Skin of body (tissue), 2 donors: Measurements from ENCODE around the gene OR5K2. TPM values are rescaled to one million over a fixed set of nuclear protein-coding genes. Genes with fewer than 3 reads are reported as not detected.

Experiments
- DNase-seq: peaks from one replicate; lab custom pipeline; 2025; lab: John Stamatoyannopoulos, UW
- total RNA-seq: library from RNA; depleted of rRNA; stranded (reverse); fragments of >200 nt; gene quantifications from one replicate; pipeline ENCODE4 v1.2.3, GENCODE V29; 2014

Gene OR5K2
- total RNA-seq, result not detected

DNA sequence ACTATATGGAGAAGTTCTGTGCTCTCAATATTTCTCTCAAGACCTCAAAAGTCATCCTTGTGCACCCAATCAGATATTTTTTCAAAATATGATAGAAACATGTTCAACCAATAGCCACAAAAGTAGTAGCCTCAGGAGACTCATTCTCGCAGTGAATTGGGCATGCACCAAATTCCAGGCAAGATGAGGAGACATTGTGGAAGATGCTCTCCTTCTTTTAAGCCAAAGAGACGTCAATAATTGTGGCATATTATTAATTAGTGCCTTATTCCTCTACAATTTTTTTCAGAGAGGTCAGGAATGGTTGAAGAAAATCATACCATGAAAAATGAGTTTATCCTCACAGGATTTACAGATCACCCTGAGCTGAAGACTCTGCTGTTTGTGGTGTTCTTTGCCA lies at the start of gene OR5K2:
OR5K2 (plus strand) TSS at position 301 of the 400 bp plus-strand sequence; CDS start at position 301, 0 bp downstream.
- no peak for DNase-seq

DNA sequence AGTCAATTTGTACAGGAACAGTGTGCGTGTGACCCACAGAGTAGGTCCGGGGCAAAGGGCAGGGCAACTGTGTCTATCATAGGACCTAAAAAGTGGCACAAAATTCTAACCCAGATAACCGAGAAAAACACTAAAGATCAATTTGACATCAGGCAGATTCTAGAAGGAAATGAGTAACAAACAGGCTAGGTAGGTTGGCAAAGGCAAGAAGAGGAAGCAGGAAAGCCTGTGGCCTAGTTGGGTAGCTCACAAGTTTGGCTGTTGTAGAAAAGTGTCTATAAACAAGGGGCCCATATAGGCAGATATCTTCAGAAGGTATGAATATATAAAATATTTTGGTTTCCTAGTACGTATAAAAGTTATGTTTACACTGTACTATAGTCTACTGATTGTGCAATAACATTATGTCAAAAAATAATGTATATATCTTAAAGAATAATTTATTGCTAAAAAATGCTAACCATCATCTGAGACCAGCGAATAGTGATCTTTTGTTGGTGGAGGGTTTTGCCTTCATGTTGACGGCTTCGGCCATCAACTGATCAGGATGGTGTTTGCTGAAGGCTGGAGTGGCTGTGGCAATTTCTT lies 47.8 kb upstream of the OR5K2 start:
- DNase-seq, result no peak

DNA sequence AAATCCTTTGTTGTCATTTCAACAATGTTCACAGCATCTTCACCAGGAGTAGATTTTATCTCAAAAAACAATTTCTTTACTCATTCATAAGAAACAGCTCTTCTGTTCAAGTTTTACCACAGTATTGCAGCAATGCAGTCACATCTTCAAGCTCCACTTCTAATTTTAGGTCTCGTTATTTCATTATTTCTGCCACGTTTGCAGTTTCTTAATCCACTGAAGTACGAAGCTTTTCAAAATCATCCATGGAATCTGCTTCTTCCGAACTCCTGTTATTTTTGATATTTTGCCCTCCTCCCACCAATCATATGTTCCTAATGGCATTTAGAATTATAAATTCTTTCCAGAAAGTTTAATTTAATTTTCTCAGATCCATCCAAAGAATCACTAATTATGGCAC lies 47.1 kb upstream of the OR5K2 start:
- DNase-seq, result no peak

DNA sequence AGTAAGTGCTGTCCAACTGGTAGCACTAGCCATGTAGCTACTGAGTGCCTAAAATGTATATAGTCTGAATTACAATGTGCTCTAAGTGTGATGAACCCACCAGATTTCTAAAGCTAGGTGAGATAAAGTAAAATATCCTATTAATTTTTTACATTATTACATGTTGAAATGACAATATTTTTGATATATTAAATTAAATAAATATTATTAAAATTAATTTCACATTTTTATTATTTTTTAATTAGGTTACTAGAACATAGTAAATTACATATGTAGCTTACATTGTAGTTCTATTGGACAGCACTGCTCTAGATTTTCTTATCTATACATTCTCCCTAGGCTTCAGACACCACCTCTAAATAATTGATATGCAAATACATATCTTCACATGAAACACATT lies 43.7 kb upstream of the OR5K2 start:
- no peak for DNase-seq

DNA sequence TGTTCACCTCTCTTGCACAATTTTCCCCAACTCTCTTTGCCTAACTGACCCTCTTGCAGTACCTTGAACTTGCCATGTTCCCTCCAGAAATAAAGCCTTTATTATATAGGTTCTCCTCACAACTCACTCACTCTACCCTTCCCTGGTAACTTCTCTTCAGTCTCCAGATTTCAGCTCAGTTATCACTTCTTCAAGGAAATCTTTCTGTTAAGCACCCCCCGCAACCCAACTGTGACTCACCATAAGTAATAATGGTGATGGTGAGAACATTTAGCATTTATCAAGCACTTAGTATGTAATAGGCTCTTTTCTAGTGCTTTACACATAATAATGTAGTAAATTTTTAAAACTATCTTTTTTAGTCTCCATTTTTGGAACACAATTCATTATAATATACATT lies 42.6 kb upstream of the OR5K2 start:
- DNase-seq, result no peak

- DNase-seq, result no peak
Observed at GRCh38 chr3:98457543-98457942, 39.9 kb upstream of the OR5K2 start.

DNA sequence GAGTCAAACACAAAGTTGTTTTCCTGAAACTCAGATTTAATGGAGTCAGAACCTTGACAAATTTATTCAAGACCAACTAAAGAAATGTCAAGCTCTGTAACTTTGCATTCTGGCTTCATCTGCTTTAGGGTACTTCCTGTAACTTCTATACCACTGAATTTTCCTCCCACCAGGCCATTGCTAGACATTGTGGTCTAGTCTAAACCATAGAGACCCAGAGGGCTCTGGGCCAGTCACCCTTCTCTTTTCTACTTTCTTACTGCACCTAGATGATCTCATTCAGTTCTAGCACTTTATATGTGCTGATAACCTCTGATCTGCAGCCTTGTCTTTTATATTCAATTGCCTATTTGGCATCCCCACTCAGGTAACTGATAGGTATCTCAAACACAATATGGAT lies 37.3 kb upstream of the OR5K2 start:
- no peak for DNase-seq

DNA sequence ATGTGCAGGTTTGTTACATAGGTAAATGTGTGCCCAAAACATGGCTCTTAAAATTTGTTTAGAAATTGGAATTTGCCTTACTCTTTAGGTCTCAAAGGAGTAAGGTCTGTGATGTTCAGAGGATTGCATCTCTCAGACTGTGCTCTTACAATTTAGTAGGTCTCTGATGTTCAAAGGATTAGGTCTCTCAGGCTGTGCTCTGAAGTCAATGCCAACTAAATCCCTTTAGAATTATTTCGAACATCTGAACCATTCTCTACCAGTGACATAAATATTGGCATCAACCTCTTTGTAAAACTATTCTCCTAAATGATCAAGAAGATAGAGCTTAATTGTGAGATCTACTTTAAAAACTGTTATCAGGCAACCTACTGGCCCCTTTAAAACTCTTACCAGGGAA lies 34.6 kb upstream of the OR5K2 start, which contains the start of gene OR5K1:
OR5K1 (plus strand) TSS at position 301 of the 400 bp plus-strand sequence. CDS start 6,376 bp downstream, outside the sequence.
- no peak for DNase-seq

GRCh38 chr3:98482717-98483482 lies 14.6 kb upstream of the OR5K2 start:
- DNase-seq, result no peak

DNA sequence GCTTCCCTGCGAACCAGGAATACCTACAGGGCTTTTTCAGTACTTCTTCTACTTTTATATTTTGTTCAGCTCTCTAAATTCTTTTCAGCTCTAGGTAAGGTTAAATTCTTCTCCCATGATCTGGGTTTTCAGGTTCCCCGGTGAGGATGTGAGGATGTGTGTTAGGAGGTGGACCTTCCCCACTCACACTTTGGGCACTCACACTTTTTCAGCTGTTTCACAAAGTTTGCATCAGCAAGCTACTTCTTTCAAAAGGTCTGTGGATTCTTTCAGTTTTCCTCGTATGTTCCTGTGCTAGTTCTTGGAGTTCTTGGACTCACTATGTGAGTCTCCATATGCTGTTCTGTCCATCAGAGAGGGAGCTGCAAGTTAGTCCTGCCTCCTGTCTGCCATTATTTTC lies 13.9 kb upstream of the OR5K2 start:
- DNase-seq, result no peak

GRCh38 chr3:98500019-98500418 lies 2.5 kb downstream of the OR5K2 start:
- DNase-seq, result no peak

DNA sequence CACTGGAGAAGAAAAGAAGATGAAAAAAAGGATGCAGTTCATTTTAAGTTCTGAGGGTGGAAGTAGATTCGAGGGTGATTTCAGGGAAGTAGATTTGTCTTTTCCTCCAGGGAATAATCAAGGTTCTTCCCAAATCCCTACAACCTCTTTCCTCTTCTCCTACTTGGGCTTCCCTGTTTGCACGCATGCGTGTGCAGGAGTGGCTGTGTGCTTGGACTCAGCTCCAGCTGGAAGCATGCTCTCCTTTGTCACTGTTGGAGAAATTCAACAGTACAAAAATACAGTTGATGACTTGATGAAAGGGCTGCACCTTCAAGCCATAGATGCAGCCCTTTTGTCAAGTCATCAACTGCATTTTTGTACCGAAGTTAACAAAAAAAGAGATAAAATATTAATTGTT lies 3.8 kb downstream of the OR5K2 start:
- no peak for DNase-seq

GRCh38 chr3:98501863-98502576 lies 4.5 kb downstream of the OR5K2 start:
- no peak for DNase-seq

DNA sequence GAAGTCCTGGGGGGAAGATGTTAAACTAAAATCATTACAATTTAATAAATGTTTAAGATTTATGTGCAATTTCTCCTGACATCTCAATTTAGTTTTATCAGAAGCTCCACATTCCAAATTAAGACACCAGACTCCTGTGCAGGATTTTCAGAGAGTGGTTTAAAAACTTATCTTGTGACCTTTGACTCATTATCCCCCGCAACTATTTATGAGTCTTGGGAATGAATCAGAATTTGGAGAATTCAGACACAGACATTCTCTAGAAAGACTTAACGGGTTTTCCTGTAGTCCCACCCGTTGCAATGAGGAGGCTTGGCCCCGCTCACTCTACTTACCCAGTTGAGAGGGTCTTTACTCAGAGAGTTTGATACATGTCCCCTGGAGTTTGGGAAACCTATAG lies 7.1 kb downstream of the OR5K2 start:
- DNase-seq, result no peak

DNA sequence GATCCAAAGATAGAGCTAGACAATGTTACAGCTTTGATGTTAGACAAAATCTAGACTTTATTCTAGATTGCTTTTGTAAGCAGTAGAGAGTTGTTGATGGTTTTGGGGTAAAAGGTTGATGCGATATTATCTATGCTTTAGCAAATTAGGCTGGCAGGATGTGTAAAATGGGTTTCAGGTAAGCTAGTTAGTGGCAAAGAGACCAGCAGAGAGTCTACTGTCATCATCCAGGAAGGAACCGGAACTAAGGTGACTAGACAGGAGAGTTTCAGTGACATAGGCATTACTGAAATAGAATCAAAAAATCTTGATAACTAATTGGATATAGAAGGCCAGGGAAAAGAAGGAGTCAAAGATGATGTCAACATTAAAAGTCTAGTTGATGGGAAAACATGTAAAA lies 11.1 kb downstream of the OR5K2 start:
- DNase-seq, result no peak

- DNase-seq, result no peak
Observed at GRCh38 chr3:98512576-98512975, 15.1 kb downstream of the OR5K2 start.

DNA sequence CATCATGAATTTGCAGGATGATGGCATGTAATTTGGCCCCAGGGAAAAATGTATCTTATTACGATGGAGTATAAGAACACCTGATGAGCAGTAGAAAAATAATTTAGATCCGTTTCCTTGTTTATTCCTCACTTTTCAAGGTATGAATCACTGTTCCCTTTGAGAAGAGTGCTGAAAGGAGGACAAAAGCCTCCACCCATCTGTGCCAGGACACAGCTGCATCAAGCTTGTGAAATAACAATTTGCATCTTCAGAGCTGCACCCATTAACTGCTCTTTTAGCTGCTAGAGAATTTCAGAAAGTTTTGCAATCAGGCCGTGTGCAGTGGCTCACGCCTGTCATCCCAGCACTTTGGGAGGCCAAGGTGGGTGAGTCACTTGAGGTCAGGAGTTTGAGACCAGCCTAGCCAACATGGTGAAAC lies 15.6 kb downstream of the OR5K2 start:
- no peak for DNase-seq

DNA sequence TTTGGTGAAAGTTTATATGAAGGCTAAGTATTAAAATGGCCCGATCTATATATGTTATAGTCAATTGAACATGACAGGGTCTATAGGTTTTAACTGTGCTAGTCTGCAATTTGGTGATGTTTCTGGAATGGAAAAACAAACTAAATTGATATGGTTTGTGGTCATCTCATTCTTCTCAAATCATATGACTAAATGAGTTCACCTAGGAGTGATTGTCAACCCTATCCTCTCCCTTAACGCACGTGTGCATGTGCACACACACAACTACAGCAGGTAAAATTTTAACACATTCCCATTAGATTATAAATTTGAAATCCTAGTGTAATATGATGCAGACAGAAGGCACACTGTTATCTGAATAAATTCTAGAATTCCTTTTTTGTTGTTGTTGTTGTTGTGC lies 16.3 kb downstream of the OR5K2 start:
- DNase-seq, result no peak

- DNase-seq, result no peak
Observed at GRCh38 chr3:98514948-98515347, 17.5 kb downstream of the OR5K2 start.

- DNase-seq, result no peak
Observed at GRCh38 chr3:98518816-98519215, 21.3 kb downstream of the OR5K2 start.

DNA sequence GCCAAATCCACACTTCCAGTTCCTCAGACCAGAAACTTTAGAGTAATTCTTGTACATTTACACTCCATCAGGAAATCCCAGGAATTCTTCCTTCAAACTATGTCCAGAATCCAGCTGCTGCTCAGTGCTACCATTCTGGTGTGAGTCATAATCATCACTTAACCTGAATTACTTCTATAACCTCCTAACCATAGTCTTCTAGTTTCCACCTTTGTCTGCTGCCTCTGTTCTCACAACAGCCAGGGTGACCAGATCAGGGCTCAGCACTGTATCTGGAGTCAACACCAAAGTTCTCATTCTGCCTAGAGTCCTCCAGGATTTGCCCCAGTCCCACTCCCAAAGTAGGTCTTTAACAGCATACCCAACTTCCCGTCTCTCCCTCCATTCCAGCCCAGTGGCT lies 21.9 kb downstream of the OR5K2 start:
- no peak for DNase-seq

GRCh38 chr3:98521897-98522543 lies 24.5 kb downstream of the OR5K2 start:
- peak; percentile 38 for DNase-seq
